GM15510 (cell line): Measurements from ENCODE around the gene PLEKHH3.

ENCODE experiments used
- POLR2A ChIP-seq: IDR thresholded peaks from 3 replicates; pipeline ENCODE4 v1.6.1; 2011; ENCODE audit warnings: borderline replicate concordance; ENCODE audit not compliant: insufficient read length; ENCODE audit errors: extremely low read depth

Gene PLEKHH3

GRCh38 chr17:42695500-42695899, 18.7 kb upstream of the PLEKHH3 start:
- TF ChIP-seq POLR2A, result no peak

- no peak for TF ChIP-seq POLR2A
Measured at GRCh38 chr17:42694524-42694923, 17.7 kb upstream of the PLEKHH3 start.

GRCh38 chr17:42692489-42692888, 15.7 kb upstream of the PLEKHH3 start:
- TF ChIP-seq POLR2A, result no peak

- no peak for TF ChIP-seq POLR2A
Measured at GRCh38 chr17:42691021-42691545, 14.3 kb upstream of the PLEKHH3 start.

- no peak for TF ChIP-seq POLR2A
Measured at GRCh38 chr17:42690596-42690995, 13.8 kb upstream of the PLEKHH3 start.

GRCh38 chr17:42687707-42688320, 11.0 kb upstream of the PLEKHH3 start:
- no peak for TF ChIP-seq POLR2A

GRCh38 chr17:42686520-42687128, 9.8 kb upstream of the PLEKHH3 start:
- no peak for TF ChIP-seq POLR2A

- no peak for TF ChIP-seq POLR2A
Measured at GRCh38 chr17:42685831-42686230, 9.0 kb upstream of the PLEKHH3 start.

GRCh38 chr17:42684929-42685556, 8.2 kb upstream of the PLEKHH3 start:
- TF ChIP-seq POLR2A, result no peak

GRCh38 chr17:42683407-42684034, 6.7 kb upstream of the PLEKHH3 start:
- no peak for TF ChIP-seq POLR2A

- TF ChIP-seq POLR2A, result no peak
Measured at GRCh38 chr17:42682722-42683403, 6.1 kb upstream of the PLEKHH3 start.

- TF ChIP-seq POLR2A, result peak; percentile 32
Measured at GRCh38 chr17:42681976-42682721, 5.4 kb upstream of the PLEKHH3 start, which contains the start of gene CNTNAP1. Gene CNTNAP1 (plus strand): TSS chr17:42682531. CDS start chr17:42682830, 299 bp downstream.

GRCh38 chr17:42680331-42680808, 3.6 kb upstream of the PLEKHH3 start:
- TF ChIP-seq POLR2A, result no peak

- TF ChIP-seq POLR2A, result peak; percentile 59
Measured at GRCh38 chr17:42679492-42680330, 2.9 kb upstream of the PLEKHH3 start.

- TF ChIP-seq POLR2A, result no peak
Measured at GRCh38 chr17:42678951-42679491, 2.2 kb upstream of the PLEKHH3 start.
